Lung (tissue), 12 donors: Measurements from ENCODE around the gene ARPIN. TPM values are rescaled to one million over a fixed set of nuclear protein-coding genes. Genes with fewer than 3 reads are reported as not detected.

Experiments used
- ATAC-seq: fragments of 200-7000 bp; cut with Tn5 transposase; one replicate; pipeline ENCODE4 v1.9.1; 2020; ENCODE audit warnings: moderate number of reproducible peaks; ENCODE audit not compliant: insufficient read depth, low FRiP score
- DNase-seq, 3 donors: peaks; one replicate each; pipeline ENCODE4 v3.0.0-alpha.2; 2013 to 2017
- H3K27ac ChIP-seq, 2 donors: one replicate each; pipeline ENCODE4 v1.5.1; 2013; ENCODE audit warnings: mild to moderate bottlenecking in 2 of 2, moderate library complexity in 2 of 2, control low read depth in 1 of 2, inconsistent platforms in 1 of 2, low read depth in 1 of 2, low read length in 1 of 2
- H3K27me3 ChIP-seq, 3 donors: one replicate each; pipeline ENCODE4 v1.5.1; 2013; ENCODE audit warnings: low read length in 2 of 3; ENCODE audit not compliant: control insufficient read depth in 3 of 3, insufficient read depth in 3 of 3
- H3K36me3 ChIP-seq, 4 donors: one replicate each; pipeline ENCODE4 v1.5.1; 2013; ENCODE audit warnings: low read length in 4 of 4, mild to moderate bottlenecking in 1 of 4, moderate library complexity in 1 of 4; ENCODE audit not compliant: control insufficient read depth in 4 of 4, insufficient read depth in 4 of 4
- H3K4me1 ChIP-seq, 5 donors: one replicate each; pipeline ENCODE4 v1.5.1; 2013; ENCODE audit warnings: low read length in 5 of 5, mild to moderate bottlenecking in 2 of 5, moderate library complexity in 1 of 5; ENCODE audit not compliant: control insufficient read depth in 5 of 5, insufficient read depth in 5 of 5
- H3K4me3 ChIP-seq: one replicate; pipeline ENCODE4 v1.5.1; 2013; ENCODE audit warnings: mild to moderate bottlenecking, control low read depth, moderate library complexity
- H3K9ac ChIP-seq, 2 donors: one replicate each; pipeline ENCODE4 v1.5.1; 2013; ENCODE audit warnings: low read length in 2 of 2, control low read depth in 1 of 2; ENCODE audit not compliant: insufficient read depth in 1 of 2
- H3K9me3 ChIP-seq, 4 donors: one replicate each; pipeline ENCODE4 v1.5.1; 2013; ENCODE audit warnings: low read length in 3 of 4, mild to moderate bottlenecking in 1 of 4, moderate library complexity in 1 of 4; ENCODE audit not compliant: control insufficient read depth in 4 of 4, insufficient read depth in 3 of 4
- CTCF ChIP-seq: IDR thresholded peaks from 2 replicates; pipeline ENCODE4 v1.5.1; 2012; ENCODE audit warnings: mild to moderate bottlenecking; ENCODE audit errors: control extremely low read depth, extremely low read depth
- WGBS, 2 donors: extraction: QIAGEN DNeasy Blood & Tissue Kit; methylation state at CpG; one replicate each; pipeline ENCODE4 v1.1.7; 2013; 5-methylcytosine and 5-hydroxymethylcytosine counted together
- polyA plus RNA-seq, 2 donors: library from polyadenylated mRNA; stranded (reverse); fragments of 200-250 nt; gene quantifications; one replicate each; pipeline ENCODE4 v1.2.1, GENCODE V29; 2013
- total RNA-seq, 2 donors: library from RNA; depleted of rRNA in 1 of 2; stranded (reverse); fragments of >200 nt in 1 of 2; gene quantifications; one replicate each; pipeline ENCODE4 v1.2.1, GENCODE V29; 2014 to 2021
- donor health status: control.
- donor health status: control.
- donor health status: Bipolar disorder and iron deficiency.
- donor health status: healthy.
- donor health status: DM: yes; HTN: yes; CAD: no.

The ARPIN gene
- total and polyA plus RNA-seq, 4 donors = 9.0 to 28.5 (median 18.7) TPM

- Histone ChIP-seq H3K9me3 (peaks cover 0 to 1% (median 0%) of the 10 kb centered on the region in 4 donors), H3K9ac (no peak overlapping the region), H3K27me3 (no peaks in the 10 kb centered on the region), H3K4me1 (no peaks in the 10 kb centered on the region), H3K36me3 (peaks cover 6 to 39% (median 19%) of the 10 kb centered on the region in 4 donors), H3K4me3 (no peak overlapping the region), H3K27ac (no peak overlapping the region)
- no peak for TF ChIP-seq CTCF
- no peak for ATAC-seq
- 94 to 95% methylated on average over 11 of the region's 11 CpGs for WGBS, 2 donors
- DNase-seq = no peak
Observed at GRCh38 chr15:89903858-89904130, 9.0 kb downstream of the ARPIN start.

GRCh38 chr15:89903015-89903857, 9.5 kb downstream of the ARPIN start:
- H3K9me3 ChIP-seq = peaks cover 0 to 1% (median 0%) of the 10 kb centered on the region in 4 donors
- H3K36me3 ChIP-seq = peaks cover 6 to 39% (median 19%) of the 10 kb centered on the region in 4 donors
- TF ChIP-seq CTCF = no peak
- H3K9ac ChIP-seq = no peak overlapping the region
- H3K27me3 ChIP-seq = no peaks in the 10 kb centered on the region
- DNase-seq (no peak), ATAC-seq (no peak)
- H3K27ac ChIP-seq = no peak overlapping the region
- WGBS, 2 donors = 95 to 97% methylated on average over 14 to 15 of the region's 15 CpGs
- no peaks in the 10 kb centered on the region for H3K4me1 ChIP-seq
- H3K4me3 ChIP-seq = no peak overlapping the region

GRCh38 chr15:89900849-89901248, 11.9 kb downstream of the ARPIN start:
- DNase-seq = no peak
- H3K4me1 ChIP-seq = no peaks in the 10 kb centered on the region
- ATAC-seq = no peak
- H3K9me3 ChIP-seq = peaks cover 0 to 1% (median 0%) of the 10 kb centered on the region in 4 donors
- H3K4me3 ChIP-seq = no peak overlapping the region
- TF ChIP-seq CTCF = no peak
- no peak overlapping the region for H3K9ac ChIP-seq
- no peaks in the 10 kb centered on the region for H3K27me3 ChIP-seq
- WGBS, 2 donors = 83 to 89% methylated on average over 6 of the region's 6 CpGs
- H3K36me3 ChIP-seq = peaks cover 6 to 28% (median 12%) of the 10 kb centered on the region in 4 donors
- no peak overlapping the region for H3K27ac ChIP-seq
